HG03520 (cell line): ENCODE measurements around the gene AJM1.
A peak's percentile ranks its signal among the peaks of the same experiment; 100 is the strongest.
"Not testable (repeated sequence)": the region's sequence is repeated elsewhere in the genome, so short reads cannot be mapped to it uniquely, and the experiment has no call there.

ENCODE experiments used
- ATAC-seq: cut with Tn5 transposase; IDR thresholded peaks from one replicate; pipeline ENCODE4 v1.9.1; 2021; ENCODE audit warnings: mild to moderate bottlenecking, moderate library complexity; ENCODE audit not compliant: unreplicated experiment

Gene AJM1

DNA sequence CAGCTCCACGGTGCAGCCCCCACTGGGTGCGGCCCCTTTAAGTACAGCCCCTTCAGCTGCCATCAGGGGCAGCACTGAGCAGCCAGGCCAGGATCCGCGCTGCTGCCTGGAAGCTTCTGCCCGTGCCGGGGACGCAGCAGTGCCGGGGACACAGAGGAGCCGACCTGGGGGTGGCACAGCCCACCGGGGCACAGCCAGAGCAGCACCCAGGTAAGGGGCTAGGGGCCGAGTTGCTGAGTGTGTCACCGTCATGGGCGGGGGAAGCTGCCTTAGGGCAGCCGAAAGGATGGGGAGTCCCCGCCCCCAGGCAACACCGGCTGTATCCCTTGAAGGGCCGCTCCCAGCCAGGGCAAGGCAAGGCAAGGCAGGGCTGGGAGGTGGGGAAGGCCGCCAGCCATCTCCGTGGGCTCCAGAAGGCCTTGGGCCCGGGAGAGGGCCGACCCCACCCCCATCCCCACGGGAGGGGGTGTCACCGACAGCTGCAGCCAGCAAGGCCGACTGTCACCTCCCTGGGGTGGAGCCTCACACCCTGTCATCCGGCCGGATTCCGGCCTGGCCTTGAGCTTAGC, at the start of gene AJM1:
TSS of gene AJM1 (plus strand) at position 99 of the 569 bp plus-strand sequence. CDS start 1,937 bp downstream, outside the sequence.
- ATAC-seq = peak; percentile 65

DNA sequence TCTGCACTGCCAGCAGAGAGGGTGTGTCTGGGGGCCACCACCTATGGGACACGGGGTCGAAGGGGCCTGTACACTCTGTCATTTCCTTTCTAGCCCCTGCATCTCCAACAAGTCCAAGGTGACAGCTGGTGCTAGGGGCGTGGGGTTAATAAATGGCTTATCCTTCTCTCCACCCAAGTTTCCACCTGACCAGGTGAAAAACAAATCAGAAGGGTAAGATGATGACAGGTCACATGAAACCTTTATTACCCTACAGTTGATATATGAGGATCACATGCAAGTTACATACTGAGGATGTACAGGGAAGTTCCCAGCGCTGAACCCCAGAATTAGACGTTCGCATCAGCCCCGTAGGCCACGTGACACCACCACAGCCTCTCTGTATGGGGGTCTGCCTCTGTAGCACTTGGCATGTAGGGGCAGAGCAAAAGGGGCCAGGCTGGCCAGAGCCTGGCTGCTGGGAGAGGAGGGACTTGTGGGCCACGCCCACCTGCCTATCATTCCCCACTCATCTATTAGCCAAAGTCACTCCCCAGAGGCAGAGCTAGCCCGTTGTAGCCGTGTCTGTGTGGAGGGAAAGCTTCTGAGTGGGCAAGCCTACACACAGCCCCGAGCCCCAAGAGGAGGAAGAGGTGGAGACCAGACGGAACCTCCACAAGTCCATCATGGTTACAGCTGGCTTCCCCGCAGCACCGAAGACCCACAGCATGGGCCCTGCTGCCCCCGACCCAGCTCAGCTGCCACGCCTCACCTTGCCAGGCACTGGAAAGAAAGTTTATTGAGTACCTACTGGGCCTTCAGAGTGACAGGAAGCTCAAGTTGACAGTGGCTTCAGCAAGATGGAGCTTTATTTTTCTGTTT, 49.0 kb upstream of the AJM1 start:
- ATAC-seq = no peak

DNA sequence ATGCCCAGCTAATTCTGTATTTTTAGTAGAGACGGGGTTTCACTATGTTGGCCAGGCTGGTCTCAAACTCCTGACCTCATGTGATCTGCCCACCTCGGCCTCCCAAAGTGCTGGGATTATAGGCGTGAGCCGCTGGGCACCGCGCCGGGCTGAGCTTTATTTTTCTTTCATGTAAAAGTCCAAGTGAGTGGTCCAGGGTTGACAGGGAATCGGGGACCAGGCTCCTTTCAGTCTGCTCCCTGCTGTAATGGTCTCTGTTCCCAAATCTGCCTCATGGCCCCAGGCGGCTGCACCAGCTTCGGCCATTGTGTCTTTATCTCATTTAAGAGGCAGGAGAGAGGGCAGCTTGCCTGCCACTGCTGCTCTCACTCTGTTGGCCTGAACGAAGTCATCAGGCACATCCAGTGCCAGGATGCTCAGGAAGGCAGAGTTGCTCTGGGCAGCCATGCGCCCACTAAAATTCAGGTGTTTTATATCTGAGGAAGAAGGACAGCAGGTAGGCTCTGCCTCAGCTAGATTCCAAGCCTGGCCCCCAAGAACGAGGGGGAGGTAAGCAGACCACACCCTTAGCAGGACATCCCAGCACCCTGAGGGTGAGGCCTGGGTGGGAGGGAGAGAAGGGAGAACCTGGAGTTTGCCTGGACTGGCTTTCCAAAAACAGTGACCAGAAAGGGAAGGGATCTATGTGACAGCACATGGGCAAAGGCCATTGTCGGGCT, 47.8 kb upstream of the AJM1 start:
- ATAC-seq = no peak

DNA sequence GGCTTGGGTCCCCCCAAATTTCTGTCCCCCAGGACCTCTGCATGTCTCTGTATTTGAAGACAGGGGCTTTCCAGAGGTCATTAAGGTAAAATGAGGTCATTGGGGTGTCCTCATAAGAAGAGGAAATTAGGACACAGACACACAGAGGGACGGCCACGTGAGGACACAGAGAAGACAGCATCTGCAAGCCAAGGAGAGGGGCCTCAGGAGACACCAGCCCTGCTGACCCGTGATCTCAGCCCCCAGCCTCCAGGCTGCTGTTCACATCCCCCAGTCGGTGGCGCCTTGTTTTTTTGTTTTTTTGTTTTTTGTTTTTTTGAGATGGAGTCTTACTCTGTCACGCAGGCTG, 47.3 kb upstream of the AJM1 start:
- ATAC-seq = no peak

DNA sequence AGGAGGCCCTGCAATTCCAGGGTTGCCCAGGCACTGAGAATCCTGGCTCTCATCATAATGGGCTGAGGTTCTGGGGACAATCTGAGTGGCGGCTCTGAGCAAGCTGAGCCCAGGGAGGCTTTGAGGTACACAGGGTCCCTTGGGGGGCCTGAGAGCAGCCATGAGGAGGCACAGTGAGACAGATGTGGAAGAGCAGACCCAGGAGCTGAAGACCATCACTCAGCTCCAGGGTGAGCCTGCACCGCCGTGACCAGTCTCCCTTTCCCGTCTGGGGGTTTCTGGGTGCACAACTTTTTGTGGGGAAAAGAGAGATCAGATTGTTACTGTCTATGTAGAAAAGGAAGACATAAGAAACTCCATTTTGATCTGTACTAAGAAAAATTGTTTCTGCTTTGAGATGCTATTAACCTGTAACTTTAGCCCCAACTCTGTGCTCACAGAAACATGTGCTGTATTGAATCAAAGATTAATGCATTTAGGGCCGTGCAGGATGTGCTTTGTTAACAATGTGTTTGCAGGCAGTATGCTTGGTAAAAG, 46.0 kb upstream of the AJM1 start, which contains the start of gene CCDC183:
TSS of gene CCDC183 (plus strand) at position 101 of the 537 bp plus-strand sequence. CDS start at position 161, 60 bp downstream.
- ATAC-seq = no peak

DNA sequence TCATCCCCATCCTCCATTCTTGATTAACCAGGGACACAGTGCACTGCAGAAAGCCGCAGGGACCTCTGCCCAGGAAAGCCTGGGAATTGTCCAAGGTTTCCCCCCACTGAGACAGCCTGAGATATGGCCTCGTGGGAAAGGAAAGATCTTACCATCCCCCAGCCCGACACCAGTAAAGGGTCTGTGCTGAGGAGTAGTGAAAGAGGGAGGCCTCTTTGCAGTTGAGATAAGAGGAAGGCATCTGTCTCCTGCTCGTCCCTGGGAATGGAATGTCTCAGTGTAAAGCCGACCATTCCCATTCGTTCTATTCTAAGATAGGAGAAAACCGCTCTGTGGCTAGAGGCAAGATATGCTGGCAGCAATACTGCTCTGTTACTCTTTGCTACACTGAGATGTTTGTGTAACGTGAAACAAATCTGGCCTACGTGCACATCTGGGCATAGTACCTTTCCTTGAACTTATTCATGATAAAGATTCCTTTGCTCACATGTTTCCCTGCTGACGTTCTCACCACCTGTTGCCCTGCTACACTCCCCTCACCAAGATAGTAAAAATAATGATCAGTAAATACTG, 45.4 kb upstream of the AJM1 start:
- not testable (repeated sequence) for ATAC-seq

DNA sequence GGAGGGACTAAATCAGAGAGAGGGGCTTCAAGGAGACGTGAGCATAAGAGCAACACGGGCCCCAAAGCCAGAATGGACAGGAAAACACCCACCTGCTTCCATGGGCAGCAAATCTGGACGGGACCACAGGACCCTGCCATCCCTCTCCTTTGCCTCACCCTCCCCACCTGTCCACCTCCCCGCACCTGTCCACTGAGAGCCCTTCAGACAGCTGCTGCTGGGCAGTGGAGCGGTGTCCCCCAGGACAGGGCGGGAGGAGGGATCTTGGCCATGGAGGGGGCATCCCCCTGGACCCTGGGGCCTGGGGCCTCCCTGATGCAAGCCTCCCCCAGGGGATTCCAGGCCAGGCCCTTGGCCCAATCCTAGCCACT, 43.6 kb upstream of the AJM1 start:
- ATAC-seq = no peak

DNA sequence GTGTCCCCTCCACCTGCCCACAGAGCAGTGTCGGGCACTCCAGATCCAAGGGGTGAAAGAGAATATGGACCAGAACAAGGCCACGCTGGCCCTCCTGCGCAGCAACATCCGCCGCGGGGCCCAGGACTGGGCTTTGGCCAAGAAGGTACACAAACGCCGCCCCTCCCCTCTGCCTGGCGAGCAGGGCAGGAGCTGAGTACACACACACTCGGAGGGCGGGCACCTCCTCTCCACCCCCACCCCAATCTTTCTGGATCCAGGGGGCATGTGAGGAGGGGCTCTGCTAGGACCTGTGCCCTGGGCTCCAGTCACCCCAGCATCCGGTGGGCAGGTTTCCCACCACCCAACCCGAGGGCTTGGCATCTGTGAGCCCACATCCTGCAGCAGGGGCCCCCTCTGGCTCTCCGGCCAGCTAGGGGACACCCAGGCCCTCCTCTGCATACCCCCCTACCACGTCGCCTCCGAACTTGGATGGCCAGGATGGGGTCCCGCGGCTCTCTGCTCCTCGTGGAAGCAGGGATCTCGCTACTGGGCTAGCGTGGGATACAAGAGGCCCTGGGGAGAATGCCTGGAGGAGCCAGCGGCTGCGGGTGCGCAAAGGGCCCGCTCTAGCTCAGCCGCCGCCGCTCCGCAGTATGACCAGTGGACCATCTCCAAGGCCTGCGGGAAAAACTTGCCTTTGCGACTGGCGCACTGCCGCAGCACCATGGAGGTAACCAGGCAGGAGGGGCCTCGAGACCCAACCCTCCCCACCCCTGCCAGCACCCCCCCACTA, 43.0 kb upstream of the AJM1 start:
- no peak for ATAC-seq

DNA sequence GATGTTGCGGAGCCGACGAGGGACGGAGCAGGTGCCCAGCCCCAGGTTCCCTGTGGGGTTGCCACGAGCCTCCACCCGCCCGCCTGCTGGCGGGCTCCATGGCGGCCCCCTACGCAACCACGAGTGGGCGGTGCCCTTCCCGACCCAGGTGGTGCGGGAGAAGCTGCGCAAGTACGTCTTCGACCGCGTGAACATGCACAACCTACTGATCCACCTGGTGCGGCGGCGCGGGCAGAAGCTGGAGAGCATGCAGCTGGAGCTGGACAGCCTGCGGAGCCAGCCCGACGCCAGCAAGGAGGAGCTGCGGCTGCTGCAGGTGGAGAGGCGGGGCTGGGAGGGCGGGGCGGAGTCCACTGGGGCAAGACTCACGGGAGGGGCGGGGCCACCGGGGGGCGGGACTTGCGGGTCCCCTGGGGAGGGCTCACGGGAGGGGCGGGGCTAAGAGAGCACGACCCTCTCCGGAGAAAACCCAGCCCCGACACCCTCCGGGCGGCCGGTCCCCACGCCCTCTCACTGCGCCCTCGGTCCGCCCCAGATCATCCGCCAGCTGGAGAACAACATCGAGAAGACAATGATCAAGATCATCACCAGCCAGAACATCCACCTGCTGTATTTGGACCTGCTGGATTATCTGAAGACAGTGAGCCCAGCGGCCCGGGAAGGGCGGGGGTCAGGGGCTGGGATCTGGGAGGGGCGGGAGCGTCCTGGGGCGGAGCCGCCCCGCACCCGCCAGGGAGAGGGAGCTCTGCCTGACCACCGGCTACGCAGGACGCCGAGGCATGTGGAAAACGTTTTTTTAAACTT, 42.2 kb upstream of the AJM1 start:
- no peak for ATAC-seq

DNA sequence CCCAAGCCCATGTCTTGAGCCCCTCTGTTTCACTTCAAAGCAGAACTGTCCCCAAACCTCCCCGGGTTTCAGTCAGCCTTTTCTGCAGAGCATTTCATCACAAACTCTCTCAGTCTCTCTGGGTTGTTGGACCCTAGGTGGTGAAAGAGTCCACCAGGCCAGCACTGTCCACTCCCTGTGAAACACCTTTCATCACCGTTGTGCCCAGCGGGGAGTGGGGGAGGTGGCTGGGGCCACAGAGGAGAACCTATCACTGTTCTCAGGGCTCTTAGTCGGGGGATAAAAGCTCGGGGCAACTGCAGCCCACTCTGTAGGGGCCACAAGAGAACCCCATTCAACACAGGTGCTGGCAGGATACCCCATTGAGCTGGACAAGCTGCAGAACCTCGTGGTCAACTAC, 40.0 kb upstream of the AJM1 start:
- no peak for ATAC-seq

DNA sequence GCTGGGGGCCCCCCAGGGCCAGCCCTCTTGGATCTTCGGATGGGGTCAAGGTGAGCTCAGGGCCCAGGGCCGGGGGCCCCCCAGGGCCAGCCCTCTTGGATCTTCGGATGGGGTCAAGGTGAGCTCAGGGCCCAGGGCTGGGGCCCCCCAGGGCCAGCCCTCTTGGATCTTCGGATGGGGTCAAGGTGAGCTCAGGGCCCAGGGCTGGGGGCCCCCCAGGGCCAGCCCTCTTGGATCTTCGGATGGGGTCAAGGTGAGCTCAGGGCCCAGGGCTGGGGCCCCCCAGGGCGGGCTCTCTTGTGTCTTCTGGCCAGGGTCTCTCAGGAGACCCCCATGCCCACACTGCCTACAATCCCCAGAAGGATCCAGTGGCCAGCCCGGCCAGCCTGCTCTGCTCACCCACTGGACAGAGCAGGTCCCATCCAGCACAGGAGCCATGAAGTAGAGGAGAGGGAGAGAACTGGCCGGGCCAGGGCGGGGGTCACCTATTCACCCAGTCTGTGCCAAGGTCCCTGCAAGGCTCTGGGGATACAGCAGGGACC, 39.2 kb upstream of the AJM1 start:
- not testable (repeated sequence) for ATAC-seq

DNA sequence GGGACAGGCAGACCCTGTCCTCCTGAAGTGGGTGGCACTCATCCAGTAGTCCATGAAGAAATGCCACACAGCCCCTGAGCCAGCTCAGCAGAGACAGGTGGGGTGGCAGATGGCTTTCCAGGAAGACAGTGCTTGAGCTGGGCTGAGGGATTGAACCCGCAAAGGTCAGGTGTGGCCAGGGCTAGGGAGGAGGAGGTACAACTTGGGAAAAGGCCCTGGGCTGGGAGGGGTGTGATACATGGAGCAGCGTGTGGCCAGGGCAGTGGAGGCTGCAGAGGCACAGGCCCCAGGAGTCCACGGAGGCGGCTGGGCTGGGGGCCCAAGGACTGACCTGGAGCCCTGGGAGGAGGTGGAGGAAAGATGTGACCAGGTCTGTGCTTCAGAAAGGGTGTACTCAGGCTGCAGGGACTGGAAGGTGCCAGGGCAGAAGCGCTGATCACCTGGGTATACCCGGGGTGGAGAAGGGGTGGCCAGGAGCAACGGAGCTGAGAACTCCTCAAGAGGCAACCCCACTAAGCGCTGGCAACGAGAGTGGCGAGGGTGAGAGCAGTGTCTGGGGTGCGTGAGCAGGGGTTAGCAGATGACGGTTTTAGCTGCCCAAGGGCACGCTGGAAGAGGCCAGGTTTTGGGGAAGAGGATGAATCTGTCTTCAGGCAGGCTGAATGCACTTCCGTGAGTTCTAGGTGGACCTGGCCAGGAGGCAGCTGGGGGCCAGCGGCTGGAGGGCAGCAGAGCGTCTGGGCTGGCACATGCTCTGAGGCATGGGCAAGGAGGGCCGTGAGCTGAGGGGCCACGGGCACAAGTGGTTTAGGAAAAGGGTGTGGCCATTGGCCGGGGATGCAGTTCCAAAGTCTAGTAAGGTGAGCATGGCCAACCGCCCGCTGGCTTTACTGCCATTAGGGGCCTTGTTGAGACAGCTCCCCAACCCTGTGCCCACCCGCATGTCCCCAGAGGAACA, 38.4 kb upstream of the AJM1 start:
- no peak for ATAC-seq

DNA sequence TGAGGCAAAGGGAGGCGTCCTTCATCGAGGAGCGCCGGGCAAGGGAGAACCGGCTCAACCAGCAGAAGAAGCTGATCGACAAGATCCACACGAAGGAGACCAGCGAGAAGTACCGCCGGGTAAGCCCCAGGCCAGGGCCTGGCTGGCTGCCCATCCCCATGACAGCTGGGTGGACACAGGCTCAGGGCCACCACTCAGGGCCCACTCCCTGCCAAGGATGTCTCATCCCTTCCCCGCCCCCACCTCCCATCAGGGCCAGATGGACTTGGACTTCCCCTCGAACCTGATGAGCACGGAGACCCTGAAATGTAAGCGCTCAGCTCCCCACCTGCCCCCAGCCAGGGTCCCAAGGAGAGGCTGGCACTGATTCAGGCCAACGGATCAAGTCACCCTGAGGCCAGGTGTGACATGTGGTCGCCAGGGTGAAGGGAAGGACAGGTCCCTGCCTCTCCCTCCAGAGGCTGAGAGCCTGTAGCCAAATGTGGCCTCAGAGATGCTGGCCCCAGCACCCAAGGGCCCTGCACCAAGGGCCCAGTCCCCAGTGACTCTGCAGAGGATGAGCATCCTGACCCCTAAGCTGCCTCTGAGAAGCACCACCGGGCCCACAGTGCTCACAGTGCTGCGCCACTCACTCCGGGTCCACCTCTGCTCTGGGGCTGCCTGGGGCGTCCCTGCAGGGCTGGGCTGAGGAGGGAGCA, 37.6 kb upstream of the AJM1 start:
- ATAC-seq = no peak

DNA sequence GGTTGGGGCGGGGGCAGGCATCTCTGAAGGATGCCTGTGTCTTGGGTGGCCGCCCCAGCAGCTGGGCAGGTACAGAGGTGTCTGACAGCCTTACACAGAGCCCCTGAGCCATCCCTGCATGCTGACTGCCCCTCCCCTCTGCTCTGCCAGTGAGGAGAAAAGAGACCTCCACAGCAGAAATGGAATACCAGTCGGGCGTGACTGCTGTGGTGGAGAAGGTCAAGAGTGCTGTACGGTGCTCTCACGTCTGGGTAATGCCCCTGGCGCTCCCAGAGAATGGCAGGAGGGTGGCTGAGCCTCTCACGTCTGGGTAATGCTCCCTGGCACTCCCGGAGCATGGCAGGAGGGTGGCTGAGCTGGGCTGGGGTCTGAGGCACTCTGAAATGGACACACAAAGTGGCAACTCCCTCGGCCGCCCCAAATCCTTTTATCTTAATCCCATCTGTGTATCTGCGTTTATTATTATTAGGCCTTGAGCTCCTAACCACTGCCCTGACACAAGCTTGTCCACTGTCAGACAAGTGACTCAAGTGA, 37.0 kb upstream of the AJM1 start:
- no peak for ATAC-seq

DNA sequence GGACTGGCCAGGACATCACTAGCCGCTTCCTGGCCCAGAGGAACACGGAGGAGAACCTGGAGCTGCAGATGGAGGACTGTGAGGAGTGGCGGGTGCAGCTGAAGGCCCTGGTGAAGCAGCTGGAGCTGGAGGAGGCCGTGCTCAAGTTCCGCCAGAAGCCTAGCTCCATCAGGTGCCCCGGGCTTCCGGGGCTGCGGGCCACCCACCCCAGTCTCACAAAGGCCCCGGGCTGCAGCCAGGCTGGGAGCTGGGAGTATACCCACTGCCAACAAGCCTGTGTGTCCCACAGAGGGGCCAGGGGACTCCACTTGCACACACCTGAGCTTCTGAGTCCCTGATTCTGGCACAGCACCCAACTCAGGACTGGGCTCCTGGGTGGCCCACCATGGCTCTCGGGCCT, 36.2 kb upstream of the AJM1 start:
- no peak for ATAC-seq

DNA sequence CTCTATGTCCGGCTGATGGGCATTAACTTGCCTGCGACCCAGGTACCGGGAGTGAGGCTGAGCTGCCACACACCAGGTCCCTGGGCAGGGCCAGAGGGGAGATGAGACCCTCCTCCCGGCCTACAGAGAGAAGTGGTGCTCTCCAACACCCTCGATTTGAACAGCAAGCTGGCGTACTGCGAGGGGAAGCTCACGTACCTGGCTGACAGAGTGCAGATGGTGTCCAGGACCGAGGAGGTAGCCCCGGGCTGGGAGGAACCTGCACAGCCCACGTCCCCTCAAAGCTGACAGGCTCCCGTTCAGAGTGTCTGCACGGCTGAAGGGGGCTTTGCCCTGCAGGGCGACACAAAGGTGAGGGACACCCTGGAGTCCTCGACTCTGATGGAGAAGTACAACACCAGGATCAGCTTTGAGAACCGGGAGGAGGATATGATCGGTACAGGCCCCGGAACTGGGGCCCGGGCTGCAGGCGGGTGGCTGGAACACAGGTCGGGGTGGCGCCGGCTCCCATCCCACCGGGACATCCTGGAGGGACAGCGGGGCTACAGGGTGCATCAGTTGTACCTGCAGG, 35.6 kb upstream of the AJM1 start:
- ATAC-seq = no peak
